GM19193 (cell line): ENCODE data around the gene MRGPRG.

Source experiments
- POLR2A ChIP-seq: IDR thresholded peaks from 4 replicates; pipeline ENCODE4 v1.6.1; 2011; ENCODE audit not compliant: insufficient read depth, insufficient read length; ENCODE audit errors: extremely low read depth

The MRGPRG gene

DNA sequence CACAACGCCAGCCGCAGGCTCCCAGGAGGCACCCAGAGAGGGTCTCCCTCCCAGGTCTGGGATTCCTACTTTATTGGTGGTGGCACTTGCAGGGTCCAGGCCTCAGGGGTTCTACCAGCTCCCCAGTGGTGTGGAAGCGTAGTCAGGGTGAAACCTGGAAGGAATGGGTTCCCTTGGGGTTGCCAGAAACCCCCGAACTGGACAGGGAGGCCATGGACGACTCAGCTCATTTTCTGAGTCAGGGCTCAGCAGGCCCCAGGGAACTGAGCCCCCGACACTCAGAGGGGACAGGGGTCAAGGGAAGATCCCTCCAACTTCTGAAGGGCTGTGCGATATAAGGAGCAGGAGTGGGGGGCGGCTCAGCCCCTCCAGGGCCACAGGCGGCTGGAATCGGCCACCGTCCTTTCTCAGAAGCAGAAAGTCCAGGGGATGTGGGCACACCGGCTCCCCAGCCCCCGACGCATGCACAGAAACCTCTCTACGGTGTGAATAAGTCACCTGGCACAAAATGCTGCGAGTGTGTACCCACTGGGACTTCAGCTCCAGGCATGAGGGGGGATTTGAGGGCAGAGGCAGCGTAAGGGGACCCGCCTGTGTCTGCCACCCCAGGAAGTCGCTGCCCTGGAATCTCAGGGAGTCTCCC is 25.1 kb downstream of the MRGPRG start:
- no peak for TF ChIP-seq POLR2A

DNA sequence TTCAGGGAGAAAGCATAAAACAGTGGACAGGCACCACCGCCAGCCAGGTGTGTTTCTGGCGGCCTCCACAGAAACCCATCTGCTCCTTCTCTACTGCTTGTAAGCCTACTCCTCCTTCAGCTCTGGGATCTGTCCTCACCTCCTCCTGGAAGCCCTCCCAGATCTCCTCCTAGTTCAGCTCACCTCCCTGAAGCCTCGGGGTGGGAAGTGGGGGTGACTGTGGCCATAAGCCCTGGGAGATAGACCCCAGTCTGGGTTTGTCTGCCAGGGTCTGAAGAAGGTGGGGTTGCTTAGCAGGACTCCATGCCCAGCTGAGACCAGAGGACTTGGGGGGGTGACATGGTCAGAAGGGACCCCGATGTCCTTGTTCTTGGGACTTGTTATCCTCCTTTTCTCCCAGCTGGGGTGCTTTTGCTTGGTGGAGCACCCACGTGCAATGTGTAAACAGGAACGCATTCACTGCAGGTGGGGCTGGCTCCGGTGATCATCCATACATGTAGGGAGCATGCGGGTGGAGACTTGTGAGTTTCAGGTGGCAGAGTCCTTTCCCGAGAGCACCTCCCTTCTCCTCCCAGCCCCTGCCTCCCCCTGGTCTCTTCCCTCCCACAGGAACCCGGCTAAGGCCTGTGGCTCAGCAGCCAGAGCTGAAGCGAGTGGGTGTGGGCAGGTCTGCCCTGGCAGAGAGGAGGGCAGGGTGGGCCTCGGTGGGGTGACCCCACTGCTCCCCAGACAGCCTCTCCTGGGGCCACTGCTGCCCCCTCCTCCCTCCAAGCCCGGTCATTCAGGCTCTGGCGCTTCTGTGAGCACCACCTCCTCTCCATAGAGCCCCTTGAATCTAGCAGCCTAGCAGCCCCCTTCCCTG is 25.9 kb downstream of the MRGPRG start:
- TF ChIP-seq POLR2A = no peak

DNA sequence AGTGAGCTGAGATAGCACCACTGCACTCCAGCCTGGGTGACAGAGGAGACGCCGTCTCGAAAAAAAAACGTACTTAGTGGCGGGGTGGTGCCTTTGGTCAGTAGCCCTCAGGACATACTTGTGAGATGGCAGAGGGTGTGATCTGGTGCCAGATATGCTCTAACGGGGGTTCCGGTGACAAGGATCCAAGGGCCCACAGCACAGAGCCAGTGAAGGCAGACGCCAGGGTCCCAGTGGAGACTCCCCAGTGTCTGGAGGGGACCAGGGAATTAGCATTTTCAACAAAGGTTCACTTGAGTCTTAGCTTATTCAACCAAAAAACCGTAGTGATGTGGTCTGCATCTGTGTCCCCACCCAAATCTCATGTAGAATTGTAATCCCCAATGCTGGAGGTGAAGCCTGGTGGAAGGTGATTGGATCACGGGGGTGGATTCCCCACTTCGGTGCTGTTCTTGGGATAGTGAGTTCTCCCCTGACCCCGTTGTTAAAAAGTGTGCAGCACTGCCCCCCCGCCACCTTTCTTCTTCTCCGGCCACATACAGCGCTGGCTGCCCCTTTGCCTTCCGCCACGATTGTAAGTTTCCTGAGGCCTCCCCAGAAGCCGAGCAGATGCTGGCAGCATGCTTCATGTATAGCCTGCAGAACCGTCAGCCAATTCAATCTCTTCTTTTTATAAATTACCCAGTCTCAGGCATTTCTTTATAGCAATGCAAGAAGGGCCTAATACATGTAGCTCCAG is 26.9 kb downstream of the MRGPRG start:
- TF ChIP-seq POLR2A = no peak

DNA sequence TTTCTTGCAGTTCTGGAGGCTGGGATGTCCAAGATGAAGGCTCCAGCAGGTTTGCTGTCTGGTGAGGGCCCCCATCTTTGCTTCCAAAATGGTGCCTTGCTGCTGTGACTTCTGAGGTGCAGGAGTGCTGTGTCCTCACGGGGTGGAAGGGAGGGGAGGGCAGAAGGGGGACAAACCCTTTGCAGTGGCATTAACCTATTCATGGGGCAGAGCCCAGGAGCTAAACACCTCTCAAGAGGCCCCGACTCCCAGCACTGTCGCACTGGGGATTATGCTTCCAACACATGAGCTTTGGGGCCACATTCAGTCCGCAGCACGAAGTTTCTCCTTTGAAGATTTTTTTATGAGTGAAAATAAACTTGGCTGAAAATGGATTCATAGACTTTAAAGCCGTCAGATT is 28.0 kb downstream of the MRGPRG start:
- no peak for TF ChIP-seq POLR2A

DNA sequence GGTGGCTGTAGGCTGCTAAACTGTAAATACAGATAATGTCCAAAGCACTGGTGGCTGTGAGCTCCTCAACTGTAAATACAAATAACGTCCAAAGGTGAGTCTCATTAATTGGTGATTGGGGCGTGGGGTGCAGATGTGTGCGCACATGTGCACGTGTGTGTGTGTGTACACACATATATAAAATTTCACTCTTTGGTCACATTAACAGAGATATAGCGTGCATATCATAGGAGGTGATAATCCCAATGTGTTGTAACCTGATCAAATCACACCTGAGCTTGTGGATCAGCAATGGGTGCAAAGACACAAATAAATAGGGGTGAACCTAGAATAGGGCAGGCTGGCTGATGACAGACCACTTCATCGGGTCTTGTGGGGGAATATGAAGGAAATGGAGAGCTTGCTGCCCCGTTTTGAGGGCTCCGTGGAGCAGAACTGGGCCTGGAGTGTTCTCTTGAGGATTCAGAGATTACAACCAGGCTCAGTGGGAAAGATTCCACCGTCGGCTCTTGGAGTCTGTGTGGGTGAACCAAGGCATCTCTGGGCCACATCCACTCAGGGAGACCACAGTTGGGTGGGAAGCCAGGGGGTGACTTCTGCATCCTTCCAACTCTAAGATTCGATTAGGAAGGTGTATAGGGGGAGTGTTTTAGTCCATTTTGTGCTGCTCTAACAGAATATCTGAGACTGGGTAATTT is 28.6 kb downstream of the MRGPRG start:
- no peak for TF ChIP-seq POLR2A

DNA sequence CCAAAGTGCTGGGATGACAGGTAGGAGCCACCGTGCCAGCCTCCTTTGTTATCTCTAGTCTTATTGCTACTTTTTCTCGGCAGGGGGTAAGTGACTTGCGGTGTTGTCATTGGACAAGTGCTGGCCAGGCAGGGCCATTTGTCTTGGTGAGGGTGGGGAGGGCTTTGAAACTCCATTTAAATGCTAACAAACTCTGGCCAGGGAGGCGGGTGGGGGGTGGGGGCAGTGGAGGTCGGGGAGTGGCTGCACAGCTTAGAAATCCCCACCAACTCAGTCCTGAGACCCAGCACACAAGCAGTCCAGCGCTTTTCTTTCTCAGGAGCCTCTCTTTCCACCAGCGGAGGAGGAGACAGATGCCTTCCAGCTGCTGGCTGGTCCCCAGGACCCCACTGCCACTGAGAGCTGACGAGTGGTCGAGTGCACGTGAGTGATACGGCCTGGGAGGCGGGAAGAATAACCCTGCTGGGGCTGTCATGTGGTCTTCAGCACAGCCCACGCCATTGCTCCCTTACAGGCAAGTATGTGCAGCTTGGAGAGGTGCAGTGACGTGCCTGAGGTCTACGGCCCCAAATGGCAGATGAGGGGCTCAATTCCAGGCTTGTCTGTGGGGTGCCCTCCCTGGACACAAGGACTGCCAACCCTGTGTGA is 29.3 kb downstream of the MRGPRG start:
- TF ChIP-seq POLR2A = no peak

DNA sequence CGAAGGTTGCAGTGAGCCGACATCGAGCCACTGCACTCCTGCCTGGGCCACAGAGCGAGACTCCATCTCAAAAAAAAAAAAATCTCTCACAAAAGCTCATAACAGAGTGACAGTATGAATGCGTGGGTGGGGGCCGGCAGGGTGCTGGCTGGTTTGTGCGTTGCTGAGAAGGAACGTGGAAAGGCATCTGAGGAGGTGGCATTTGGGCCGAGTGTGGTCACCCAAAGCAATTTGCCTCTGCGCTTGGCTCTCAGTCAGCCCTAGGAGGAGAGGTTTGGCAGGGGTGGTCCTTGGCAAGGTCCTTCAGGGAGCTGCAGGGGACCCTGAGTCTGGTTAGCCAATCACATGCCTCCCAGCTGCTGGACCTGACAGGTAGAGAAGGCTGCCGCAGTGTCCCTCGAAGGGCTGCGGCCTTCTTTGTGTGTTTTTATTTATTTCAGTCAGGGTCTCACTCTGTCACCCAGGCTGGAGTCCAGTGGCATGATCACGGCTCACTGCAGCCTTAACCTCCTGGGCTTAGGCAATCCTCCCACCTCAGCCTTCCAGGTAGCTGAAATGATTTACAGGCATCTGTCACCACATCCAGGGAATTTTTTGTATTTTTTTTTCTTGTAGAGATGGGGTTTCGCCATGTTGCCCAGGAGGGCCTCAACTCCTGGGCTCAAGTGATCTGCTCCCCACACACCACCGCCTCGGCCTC is 30.0 kb downstream of the MRGPRG start:
- no peak for TF ChIP-seq POLR2A

DNA sequence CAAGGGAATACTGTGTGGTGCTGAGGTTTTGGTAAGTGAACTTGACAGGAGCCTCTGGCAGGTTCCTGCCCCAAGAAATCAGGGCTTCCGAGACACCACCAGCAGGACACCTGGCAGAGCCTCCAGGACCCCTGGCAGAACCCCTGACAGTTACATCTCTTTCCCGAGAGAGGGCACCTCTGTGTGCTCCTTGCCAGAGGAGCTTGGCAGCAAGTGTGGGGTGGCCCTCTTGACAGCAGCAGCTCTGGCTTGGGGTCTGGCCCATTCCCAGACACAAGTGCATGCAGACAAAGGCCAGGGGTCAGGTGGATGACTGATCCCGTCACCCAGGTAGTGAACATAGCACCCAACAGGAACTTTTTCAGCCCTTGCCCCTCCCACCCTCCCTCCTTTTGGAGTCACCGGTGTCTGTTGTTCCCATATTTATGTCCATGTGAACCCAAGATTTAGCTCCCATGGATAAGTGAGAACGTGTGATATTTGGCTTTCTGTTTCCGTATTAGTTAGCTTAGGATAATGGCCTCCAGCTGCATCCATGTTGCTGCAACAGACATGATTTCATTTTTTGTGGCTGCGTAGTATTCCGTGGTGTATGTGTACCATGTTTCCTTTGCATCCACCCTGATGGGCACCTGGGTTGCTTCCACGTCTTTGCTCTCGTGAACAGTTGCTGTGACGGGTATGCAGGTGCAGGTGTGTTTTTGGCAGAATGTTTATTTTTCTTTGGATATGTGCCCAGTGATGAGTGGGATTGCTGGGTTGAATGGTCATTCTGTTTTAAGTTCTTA is 32.3 kb downstream of the MRGPRG start:
- no peak for TF ChIP-seq POLR2A

DNA sequence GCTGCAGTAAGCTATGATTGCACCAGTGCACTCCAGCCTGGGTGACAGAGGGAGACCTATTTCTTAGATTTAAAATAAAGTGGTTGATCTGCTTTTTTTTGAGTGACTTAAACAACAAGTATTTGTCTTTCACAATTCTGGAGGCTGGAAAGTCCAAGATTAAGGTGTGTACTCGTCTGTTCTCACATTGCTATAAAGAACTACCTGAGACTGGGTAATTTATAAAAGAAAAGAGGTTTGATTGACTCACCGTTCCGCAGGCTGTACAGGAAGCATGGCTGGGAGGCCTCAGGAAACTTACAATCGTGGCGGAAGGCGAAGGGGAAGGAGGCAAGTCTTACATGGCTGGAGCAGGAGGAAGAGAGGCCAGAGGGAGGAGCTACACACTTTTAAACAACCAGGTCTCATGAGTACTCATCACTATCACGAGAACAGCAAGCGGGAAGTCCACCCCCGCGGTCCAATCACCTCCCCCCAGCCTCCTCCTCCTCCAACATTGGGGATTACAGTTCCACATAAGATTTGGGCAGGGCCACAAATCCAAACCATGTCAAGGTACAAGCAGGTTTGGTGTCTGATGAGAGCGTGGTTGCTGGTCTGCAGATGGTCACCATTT is 33.8 kb downstream of the MRGPRG start:
- TF ChIP-seq POLR2A = no peak

DNA sequence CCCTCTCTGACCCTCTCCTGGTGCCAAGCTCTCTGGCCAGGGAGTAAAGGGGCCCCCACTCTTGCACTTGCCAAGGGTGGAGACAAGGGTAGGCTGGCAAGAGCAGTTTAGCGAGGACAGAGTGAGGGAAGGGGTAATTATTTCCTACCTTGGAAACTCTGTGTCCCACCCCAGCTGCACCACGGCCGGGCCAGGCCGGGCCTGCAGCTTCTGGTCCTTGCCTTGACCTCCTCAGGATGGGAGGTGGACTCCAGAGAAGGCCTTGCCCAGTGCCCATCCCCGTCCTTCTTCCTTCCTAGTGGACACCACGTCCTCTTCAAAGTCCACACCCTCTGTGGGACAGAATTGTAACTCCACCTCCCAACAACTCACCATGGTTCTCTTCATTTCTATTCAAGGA is 35.1 kb downstream of the MRGPRG start:
- TF ChIP-seq POLR2A = no peak

DNA sequence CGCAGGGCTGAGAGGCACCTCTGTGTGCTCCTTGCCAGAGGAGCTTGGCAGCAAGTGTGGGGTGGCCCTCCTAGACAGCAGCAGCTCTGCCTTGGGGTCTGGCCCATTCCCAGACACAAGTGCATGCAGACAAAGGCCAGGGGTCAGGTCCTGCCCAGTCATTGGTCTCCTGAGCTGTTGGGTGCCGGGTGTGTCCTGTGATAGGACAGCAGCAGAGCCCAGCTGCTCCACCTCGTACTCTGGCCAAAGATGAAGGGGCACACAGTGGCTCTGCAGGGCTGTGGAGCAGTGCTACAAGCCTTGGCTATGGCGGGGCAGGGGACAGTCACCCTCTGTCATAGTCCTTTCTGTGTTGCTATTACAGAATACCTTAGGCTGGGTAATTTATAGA is 36.2 kb downstream of the MRGPRG start:
- no peak for TF ChIP-seq POLR2A

DNA sequence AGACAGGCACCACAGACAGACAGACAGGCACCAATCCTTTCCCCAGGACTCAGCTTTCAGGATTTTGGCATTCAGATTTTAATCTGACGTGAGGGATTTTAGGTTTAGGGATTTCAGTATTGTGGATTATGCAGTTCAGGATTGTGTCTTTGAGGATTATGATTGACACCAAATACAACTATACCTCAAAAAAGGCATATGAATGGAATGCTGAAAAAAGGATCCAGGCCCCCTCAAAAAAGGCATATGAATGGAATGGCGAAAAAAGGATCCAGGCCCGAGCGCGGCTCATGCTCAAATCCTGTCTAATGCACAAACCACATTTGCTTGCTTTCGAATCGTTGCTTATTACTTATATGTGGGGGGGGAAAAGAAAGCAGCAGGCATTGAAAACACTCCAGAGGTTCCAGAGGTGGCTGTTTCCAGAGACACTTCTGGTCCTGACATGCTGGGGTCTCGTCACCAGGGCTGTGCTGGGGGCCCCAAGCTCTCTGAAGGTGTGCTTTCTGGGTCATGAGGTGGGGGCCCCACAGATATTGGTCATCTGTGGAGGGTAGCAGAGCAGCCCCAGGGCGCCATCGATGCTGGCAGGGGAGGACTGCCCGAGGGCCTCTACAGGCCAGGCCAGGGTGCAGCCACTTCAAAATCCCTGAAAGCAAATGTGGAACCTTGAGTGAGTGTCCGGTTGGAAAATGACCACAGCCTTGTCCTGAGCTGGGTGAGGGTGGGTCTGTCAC is 36.7 kb downstream of the MRGPRG start:
- TF ChIP-seq POLR2A = no peak
